NCI-H146 treated with DMSO at 0.1 percent for 48 hours (cell line): ENCODE results near the gene CASK.
"Not testable (repeated sequence)": the region's sequence is repeated elsewhere in the genome, so short reads cannot be mapped to it uniquely, and the experiment has no call there.

Experiments
- DNase-seq: peaks from one replicate; lab custom pipeline; 2025; ENCODE audit not compliant: unreplicated experiment; lab: John Stamatoyannopoulos, UW

Gene CASK

DNA sequence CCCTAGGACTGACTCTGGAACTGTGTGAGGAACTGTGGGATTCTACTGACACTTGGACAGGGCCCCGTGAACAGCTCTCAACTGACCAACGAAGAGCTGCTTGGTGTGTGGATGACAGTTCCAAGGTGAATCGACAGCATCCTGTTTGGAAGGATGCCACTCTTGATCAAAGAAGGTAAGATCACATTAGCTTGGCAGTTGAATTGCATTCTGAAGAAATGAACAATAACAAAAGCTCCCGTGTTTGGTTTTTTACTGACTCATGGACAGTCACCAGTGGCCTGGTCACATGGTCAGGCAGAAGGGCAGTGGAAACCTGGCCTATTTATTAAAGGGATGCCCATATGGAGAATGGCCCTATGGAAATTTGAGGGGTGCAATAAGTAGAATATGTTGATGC, 267.7 kb downstream of the CASK start:
- DNase-seq: no peak

- no peak for DNase-seq
Measured at GRCh38 chrX:41655101-41655500, 268.3 kb downstream of the CASK start.

DNA sequence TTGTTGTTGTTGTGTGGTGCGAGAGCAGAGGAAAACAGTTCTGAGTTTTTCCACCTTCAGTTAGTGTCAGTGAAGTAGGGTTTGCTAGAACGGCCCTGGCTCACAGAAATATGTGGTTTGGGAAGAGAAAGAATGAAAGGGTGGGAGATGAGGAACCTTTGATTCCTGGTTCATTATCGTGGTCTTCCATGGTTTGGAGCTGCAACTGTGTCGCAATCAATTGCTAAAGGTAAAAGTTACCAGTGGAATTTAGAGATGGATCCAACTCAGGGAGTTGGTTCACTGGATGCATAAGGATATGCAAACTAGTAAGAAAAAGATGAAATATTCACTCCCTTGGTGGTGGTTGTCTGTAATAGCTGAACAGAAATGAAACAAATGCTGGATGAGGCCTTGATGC, 270.2 kb downstream of the CASK start:
- no peak for DNase-seq

- DNase-seq: not testable (repeated sequence)
Measured at GRCh38 chrX:41646201-41646600, 277.2 kb downstream of the CASK start.

- no peak for DNase-seq
Measured at GRCh38 chrX:41634284-41634683, 289.1 kb downstream of the CASK start.

DNA sequence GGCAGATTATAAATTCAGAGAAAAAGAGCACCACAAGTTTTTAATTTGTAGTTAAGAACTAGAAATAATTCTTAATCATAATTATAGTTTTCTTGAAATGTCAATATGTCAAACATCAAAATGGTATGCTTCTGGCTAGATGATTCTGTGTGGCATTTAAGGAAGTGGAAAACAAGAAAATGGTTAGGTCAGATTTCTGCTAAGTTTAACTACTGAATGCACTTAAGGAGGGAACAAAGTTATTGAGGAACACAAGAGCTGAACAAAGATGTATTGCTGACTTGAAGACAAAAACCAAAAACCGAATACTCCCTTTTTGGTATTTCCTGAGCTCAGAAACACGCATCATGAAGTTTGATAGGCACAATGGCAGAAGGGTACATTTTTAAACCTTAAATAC, 293.3 kb downstream of the CASK start:
- no peak for DNase-seq

- DNase-seq: no peak
Measured at GRCh38 chrX:41629539-41629938, 293.8 kb downstream of the CASK start.

DNA sequence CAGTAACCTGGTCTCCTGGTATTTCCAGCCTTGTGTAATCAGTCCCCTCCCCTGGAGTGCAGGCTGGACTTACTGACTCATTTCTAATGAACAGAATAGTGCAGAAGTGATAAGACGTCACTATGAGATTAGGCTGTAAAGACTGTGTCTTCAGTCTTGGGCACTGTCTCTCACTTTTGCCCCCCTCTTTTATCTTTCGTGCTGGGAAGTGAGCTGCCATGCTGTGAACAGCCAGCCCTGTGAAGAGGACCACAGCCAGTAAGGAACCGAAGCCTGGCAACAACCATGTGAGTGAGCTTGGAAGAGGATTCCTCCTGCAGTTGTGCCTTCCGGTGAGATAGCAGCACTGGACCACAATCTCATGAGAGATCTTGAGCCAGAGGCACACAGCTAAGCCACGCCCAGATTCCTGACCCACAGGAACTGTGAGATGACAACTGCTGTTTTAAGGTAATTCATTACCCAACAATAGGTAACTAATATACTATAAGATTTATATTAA, 302.1 kb downstream of the CASK start:
- DNase-seq: no peak

- DNase-seq: no peak
Measured at GRCh38 chrX:41619221-41619620, 304.1 kb downstream of the CASK start.

DNA sequence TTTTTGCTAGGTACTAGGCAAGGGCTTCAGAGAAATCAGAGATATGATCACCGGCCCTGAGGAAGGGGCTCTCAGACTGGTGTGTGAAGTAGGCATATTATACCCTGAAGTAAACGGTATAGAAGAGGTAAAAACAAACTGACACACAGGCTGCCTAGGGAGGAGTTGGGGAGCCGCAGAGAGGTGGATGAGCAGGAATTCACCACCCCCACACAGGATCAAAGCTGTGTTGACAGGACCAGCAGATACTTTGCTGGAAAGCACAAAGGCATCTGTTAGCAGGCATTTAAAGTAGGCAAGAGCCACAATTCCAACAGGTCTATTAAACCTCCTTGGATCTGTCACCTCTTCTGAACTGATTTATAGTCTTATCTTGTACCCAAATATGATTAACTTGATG, 306.4 kb downstream of the CASK start:
- DNase-seq: no peak

GRCh38 chrX:41616255-41616654, 307.1 kb downstream of the CASK start:
- no peak for DNase-seq

DNA sequence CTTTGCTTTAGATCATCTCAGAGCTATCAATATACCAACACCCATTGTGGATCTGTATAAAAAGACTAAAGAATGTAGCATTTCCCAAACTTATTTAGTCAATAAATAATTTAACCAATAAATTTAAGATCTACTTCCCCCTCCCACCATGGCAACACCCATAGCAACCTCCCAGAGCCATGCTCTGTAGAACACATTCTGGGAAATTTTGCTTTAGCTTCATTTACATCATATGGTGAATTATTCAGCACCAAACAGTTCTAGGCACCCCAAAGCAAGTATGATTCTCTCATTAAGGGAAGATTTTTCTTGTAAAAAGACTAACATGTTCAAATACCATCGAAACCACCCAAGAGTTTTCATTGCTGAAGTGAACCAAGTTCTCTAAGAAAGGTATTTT, 315.1 kb downstream of the CASK start:
- DNase-seq: no peak

DNA sequence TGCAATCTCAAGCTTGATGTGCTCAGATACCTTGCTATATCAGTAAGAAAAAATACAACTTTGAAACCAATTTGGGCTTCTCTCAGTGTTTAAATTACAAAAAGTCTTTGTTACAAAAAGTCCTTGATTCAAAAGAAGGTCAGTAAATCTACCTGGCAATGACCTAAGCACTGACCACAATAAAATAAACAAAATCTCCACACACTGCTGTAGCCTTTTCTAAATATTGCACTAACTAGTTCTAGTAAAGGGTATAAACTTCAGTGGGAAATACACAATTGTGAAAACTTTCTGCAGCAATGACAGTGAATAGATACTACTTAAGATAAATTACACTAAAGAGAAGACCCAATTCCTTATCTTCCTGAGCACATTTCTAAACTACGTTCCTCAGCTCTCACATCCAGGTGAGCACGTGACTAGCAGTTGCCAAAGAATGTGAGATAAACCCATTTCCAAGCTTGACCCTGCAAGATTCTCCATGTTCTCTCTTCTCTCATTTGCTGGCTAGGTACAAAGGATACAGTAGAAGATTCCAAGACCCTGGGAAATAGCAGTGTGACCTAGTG, 316.0 kb downstream of the CASK start:
- no peak for DNase-seq

DNA sequence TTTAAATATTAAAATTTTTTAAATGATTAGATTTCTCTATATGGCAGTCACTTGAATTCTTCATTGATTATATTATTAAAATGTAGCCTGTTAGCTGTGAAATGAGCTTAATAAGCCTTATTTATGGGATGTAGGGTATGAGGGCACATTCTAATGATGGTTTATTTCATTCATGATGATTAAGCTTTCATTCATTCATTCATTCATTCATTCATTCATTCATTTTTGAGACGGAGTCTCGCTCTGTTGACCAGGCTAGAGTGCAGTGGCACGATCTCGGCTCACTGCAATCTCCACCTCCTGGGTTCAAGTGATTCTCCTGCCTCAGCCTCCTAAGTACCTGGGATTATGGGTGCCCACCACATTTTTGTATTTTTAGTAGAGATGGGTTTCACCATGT, 317.3 kb downstream of the CASK start:
- not testable (repeated sequence) for DNase-seq

DNA sequence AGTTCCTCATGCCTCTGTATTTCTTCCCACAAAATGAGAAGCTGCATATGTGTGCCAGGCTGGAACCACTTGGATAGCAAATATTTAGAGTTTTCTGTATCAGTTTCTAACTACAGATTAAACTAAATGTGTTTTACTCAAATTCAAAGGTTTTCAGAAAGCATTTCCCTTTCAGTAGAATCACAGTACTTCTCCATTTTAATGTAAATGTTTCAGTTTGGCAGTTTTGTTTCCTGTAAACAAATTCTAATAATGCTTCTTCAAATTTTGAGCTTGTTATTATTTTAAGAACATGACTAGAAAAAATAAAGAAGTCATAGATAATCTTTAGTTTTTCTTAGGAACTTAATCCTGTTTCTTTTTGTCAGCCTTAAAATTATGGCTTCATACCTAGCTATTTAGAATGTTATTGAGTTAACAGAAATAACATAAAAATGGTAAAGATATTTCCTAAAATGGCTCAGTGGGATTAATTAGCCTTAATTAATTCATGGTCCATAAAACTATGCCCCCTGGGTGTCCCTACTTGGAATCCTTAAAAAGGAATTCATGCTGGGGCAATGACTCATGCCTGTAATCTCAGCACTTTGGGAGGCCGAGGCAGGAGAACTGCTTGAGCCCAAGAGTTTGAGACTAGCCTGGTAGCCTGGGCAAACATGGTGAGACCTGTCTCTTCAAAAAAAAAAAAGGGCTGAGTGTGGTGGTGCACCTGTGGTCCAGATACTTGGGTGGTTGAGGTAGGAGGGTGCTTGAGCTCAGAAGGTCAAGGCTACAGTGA, 318.4 kb downstream of the CASK start:
- DNase-seq: no peak

DNA sequence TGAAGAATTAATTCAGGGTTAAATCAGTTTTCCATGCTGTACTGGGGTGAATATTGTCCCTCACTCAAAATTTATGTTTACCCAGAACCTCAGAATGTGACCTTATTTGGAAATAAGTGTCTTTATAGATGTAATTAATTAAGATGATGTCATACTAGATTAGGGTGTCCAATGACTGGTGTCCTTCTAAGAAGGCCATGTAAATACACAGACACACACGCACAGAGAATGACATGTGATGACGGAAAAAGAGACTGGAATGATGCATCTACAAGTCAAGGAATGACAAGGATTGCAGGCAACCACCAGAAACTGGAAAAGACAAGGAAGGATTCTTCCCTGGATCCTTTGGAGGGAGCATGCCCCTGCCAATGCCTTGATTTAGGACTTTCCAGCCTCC, 319.2 kb downstream of the CASK start:
- DNase-seq: no peak

DNA sequence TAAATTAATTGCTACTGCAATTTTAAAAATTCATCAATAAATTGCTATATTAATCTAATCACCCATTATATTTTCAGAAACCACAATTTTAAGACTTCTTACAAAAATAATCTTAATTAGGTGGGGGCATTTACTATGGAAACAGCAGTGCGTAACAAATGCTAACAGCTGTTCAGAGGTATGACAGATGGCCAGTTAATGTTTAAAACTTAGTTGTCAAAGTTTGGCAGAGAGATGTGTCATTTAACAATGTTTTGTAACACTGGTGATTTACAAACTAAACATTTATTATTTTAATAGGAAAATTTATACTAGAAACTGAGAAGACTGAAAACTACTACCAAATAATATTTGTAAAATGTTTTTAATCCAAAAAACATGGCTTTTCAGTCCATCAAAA, 319.8 kb downstream of the CASK start:
- DNase-seq: no peak

GRCh38 chrX:41602816-41603345, 320.5 kb downstream of the CASK start:
- no peak for DNase-seq

- DNase-seq: no peak
Measured at GRCh38 chrX:41600291-41600690, 323.1 kb downstream of the CASK start.

GRCh38 chrX:41599507-41599906, 323.8 kb downstream of the CASK start:
- no peak for DNase-seq

GRCh38 chrX:41596596-41596995, 326.8 kb downstream of the CASK start:
- no peak for DNase-seq

DNA sequence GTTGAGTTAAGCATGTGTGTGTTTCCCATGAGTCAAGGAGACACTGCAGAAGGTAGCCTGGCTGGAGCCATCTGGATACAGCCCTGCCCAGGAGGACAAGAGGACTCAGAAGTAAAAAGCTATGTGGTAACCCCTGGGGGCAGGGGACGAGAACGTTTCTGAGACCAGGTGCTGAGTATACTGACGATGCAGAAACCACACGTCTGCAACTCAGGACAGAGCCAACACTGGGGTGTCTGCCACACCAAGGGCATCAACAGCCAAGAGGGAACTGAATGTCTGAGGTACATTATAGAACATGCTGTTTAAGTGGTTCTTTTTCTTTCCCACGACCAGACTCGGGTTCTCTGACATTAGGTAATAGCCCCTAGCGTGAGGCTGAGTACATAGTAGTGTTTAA, 328.7 kb downstream of the CASK start:
- DNase-seq: no peak

- DNase-seq: no peak
Measured at GRCh38 chrX:41591906-41592305, 331.4 kb downstream of the CASK start.
